Sigmoid colon (tissue), 7 donors: Measurements from ENCODE around the gene GPR183. TPM values are rescaled to one million over a fixed set of nuclear protein-coding genes. Genes with fewer than 3 reads are reported as not detected.

Experiments used
- DNase-seq: peaks from one replicate; pipeline ENCODE4 v3.0.0-alpha.2; 2019
- H3K27ac ChIP-seq, 4 donors: fragments of 200-600 bp; sonication (generic); one replicate each; pipeline ENCODE4 v1.5.1; 2016 to 2019; ENCODE audit warnings: mild to moderate bottlenecking in 1 of 4
- H3K27me3 ChIP-seq, 3 donors: fragments of 200-600 bp; sonication (generic); one replicate each; pipeline ENCODE4 v1.5.1; 2019; ENCODE audit warnings: mild to moderate bottlenecking in 1 of 3
- H3K36me3 ChIP-seq, 4 donors: fragments of 200-600 bp; sonication (generic); one replicate each; pipeline ENCODE4 v1.5.1; 2016 to 2019
- H3K4me1 ChIP-seq, 4 donors: fragments of 200-600 bp; sonication (generic); one replicate each; pipeline ENCODE4 v1.5.1; 2017 to 2019
- H3K4me3 ChIP-seq, 4 donors: fragments of 200-600 bp; sonication (generic); one replicate each; pipeline ENCODE4 v1.5.1; 2017 to 2019; ENCODE audit warnings: mild to moderate bottlenecking in 2 of 4, moderate library complexity in 1 of 4
- H3K9me3 ChIP-seq, 4 donors: fragments of 200-600 bp in 3 of 4; sonication (generic) in 3 of 4; one replicate each; pipeline versions ENCODE4 v1.5.1 to v1.6.1; 2013 to 2019
- EP300 ChIP-seq, 4 donors: sonication (generic); formaldehyde crosslinking; IDR thresholded peaks; one replicate each; pipeline ENCODE4 v1.6.1; 2017; ENCODE audit warnings: antibody characterized with exemption in 4 of 4
- POLR2A ChIP-seq, 2 donors: fragments of 450-650 bp; IDR thresholded peaks; one replicate each; pipeline ENCODE4 v1.6.1; 2016; ENCODE audit warnings: antibody characterized with exemption in 2 of 2, mild to moderate bottlenecking in 2 of 2, moderate library complexity in 2 of 2
- POLR2AphosphoS5 ChIP-seq, 4 donors: sonication (generic); formaldehyde crosslinking; IDR thresholded peaks; one replicate each; pipeline ENCODE4 v1.6.1; 2017; ENCODE audit warnings: antibody characterized with exemption in 4 of 4
- WGBS, 2 donors: extraction: QIAGEN DNeasy Blood & Tissue Kit; methylation state at CpG; one replicate each; pipeline ENCODE4 v1.1.7; 2013; 5-methylcytosine and 5-hydroxymethylcytosine counted together
- intact Hi-C: fragments of 100-400 bp; cut with DNase I; formaldehyde crosslinking; loops from one replicate; pipeline ENCODE4 v1.15.1; 2023
- polyA plus RNA-seq, 3 donors: library from polyadenylated mRNA; stranded (reverse); fragments of 200-250 nt; gene quantifications; one replicate each; pipeline ENCODE4 v1.2.3, GENCODE V29; 2013
- total RNA-seq, 4 donors: library from RNA; depleted of rRNA; stranded (reverse); fragments of >200 nt; gene quantifications; one replicate each; pipeline ENCODE4 v1.1.0, GENCODE V29; 2016
- TF ChIP-seq, protein P1 (sequence below), 4 experiments: fragments of 450-650 bp in 3 of 4; fragments of 200-600 bp in 1 of 4; IDR thresholded peaks; one replicate each; pipeline ENCODE4 v1.5.1; 2016 to 2019; ENCODE audit warnings: antibody characterized with exemption in 4 of 4, mild to moderate bottlenecking in 3 of 4, moderate library complexity in 2 of 4
- donor health status: healthy with polysubstance abuse.
- donor health status: Bipolar disorder and iron deficiency.
- donor health status: healthy.

GPR183 gene
- total and polyA plus RNA-seq, 7 donors = 4.8 to 36.4 (median 30.9) TPM

- peak; percentile 93 for DNase-seq
- TF ChIP-seq, protein P1, sequence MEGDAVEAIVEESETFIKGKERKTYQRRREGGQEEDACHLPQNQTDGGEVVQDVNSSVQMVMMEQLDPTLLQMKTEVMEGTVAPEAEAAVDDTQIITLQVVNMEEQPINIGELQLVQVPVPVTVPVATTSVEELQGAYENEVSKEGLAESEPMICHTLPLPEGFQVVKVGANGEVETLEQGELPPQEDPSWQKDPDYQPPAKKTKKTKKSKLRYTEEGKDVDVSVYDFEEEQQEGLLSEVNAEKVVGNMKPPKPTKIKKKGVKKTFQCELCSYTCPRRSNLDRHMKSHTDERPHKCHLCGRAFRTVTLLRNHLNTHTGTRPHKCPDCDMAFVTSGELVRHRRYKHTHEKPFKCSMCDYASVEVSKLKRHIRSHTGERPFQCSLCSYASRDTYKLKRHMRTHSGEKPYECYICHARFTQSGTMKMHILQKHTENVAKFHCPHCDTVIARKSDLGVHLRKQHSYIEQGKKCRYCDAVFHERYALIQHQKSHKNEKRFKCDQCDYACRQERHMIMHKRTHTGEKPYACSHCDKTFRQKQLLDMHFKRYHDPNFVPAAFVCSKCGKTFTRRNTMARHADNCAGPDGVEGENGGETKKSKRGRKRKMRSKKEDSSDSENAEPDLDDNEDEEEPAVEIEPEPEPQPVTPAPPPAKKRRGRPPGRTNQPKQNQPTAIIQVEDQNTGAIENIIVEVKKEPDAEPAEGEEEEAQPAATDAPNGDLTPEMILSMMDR (IDR thresholded peaks at IDR 0.05) = no peak
- TF ChIP-seq POLR2AphosphoS5 (IDR thresholded peaks at IDR 0.05) (peak; percentile 51 to 84 (median 65)), POLR2A (IDR thresholded peaks at IDR 0.05) (peak in 1 of 2 donors; percentile 22), EP300 (IDR thresholded peaks at IDR 0.05) (peak in 3 of 4 donors; percentile 54 to 77 (median 76))
- 70 to 87% methylated on average over 7 of the region's 7 CpGs for WGBS, 2 donors
- Histone ChIP-seq H3K27ac (peak overlapping the region; percentile 37 to 83 (median 68)), H3K4me3 (no peak overlapping the region), H3K9me3 (no peaks in the 10 kb centered on the region), H3K27me3 (no peaks in the 10 kb centered on the region), H3K4me1 (peaks cover 0 to 46% (median 30%) of the 10 kb centered on the region in 4 donors), H3K36me3 (no peaks in the 10 kb centered on the region)
- intact Hi-C loops = no loop called here
Observed at GRCh38 chr13:99312493-99312883, 5.3 kb upstream of the GPR183 start.

DNA sequence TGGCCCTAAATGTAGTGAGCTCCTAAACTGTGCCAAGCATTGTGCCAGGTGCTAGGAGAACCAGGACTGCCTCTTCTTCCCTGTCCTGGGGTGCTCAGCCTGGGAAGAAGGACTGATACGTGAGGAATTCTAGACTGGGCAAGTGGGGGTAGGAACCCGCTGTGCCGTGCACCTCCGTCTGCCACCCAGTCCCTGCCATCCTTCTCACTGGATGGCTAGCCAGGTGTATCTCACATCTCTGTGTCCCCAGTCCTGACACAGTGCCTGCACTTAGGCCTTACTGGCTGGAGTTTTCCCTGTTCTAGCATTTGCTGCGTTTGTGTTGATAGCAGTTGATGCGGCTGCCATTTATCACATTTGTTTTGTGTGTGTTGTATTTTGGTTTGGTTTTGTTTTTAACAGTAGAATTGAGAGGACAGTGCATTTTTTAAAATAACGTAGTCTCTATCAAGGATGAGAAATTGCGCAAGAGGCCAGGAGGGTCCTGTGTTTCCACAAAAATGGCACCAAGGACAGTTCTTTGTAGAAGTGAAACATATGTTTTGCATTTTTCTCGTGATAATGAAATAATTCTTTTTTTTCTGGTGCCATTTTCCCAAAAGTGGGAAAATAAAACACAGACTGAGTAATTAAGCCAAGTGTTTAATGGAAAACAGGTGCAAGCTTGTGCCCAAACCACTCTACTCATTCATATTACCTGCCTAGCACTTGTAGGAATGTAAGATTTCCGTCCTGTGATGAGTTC lies 4.7 kb upstream of the GPR183 start:
- H3K27ac ChIP-seq = peak overlapping the region; percentile 37 to 83 (median 68)
- peak; percentile 80 for DNase-seq
- H3K36me3 ChIP-seq = no peaks in the 10 kb centered on the region
- 91 to 95% methylated on average over 10 of the region's 10 CpGs for WGBS, 2 donors
- no peaks in the 10 kb centered on the region for H3K9me3 ChIP-seq
- no peak overlapping the region for H3K4me3 ChIP-seq
- H3K27me3 ChIP-seq = no peaks in the 10 kb centered on the region
- peaks cover 0 to 46% (median 31%) of the 10 kb centered on the region in 4 donors for H3K4me1 ChIP-seq
- intact Hi-C loops = no loop called here
- TF ChIP-seq, protein P1 (IDR thresholded peaks at IDR 0.05) = no peak
- TF ChIP-seq POLR2A (IDR thresholded peaks at IDR 0.05) (no peak), POLR2AphosphoS5 (IDR thresholded peaks at IDR 0.05) (no peak), EP300 (IDR thresholded peaks at IDR 0.05) (no peak)

DNA sequence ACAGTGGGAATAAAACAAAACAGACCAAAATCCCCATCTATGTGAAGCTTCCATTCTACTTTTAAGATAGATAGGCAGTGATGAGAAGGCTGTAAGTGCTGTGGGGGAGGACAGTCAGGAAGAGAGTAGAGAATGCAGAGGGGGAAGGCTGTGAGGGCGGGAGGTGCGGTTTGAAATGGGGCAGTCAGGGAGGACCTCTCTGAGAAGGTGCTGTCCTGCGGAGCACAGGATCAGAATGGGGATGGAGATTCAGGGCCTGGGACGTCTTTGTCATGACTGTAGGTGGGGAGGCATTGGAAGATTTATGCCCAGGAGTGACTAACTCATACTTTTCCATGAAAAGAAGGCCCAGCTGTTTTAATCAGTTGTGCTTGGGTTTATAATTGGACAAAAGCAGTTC lies 3.9 kb upstream of the GPR183 start:
- Histone ChIP-seq H3K27me3 (no peaks in the 10 kb centered on the region), H3K4me1 (peaks cover 0 to 46% (median 31%) of the 10 kb centered on the region in 4 donors), H3K36me3 (no peaks in the 10 kb centered on the region), H3K27ac (peak overlapping the region; percentile 37 to 83 (median 68)), H3K4me3 (no peak overlapping the region), H3K9me3 (no peaks in the 10 kb centered on the region)
- intact Hi-C loops = no loop called here
- TF ChIP-seq, protein P1 (IDR thresholded peaks at IDR 0.05) = no peak
- TF ChIP-seq EP300 (IDR thresholded peaks at IDR 0.05) (no peak), POLR2A (IDR thresholded peaks at IDR 0.05) (no peak), POLR2AphosphoS5 (IDR thresholded peaks at IDR 0.05) (no peak)
- no peak for DNase-seq
- 78 to 90% methylated on average over 4 of the region's 4 CpGs for WGBS, 2 donors

- WGBS, 2 donors = 67 to 76% methylated on average over 4 of the region's 4 CpGs
- H3K27ac ChIP-seq = peak overlapping the region; percentile 30 to 83 (median 68)
- H3K4me1 ChIP-seq = peaks cover 0 to 46% (median 31%) of the 10 kb centered on the region in 4 donors
Observed at GRCh38 chr13:99310382-99311031, 3.3 kb upstream of the GPR183 start.

More at GRCh38 chr13:99310382-99311031, 3.3 kb upstream of the GPR183 start:
- DNase-seq = no peak
- Histone ChIP-seq H3K36me3 (no peaks in the 10 kb centered on the region), H3K4me3 (no peak overlapping the region), H3K27me3 (no peaks in the 10 kb centered on the region), H3K9me3 (no peaks in the 10 kb centered on the region)
- intact Hi-C loops = no loop called here
- TF ChIP-seq EP300 (IDR thresholded peaks at IDR 0.05) (no peak), POLR2AphosphoS5 (IDR thresholded peaks at IDR 0.05) (peak in 3 of 4 donors; percentile 10 to 55 (median 12)), POLR2A (IDR thresholded peaks at IDR 0.05) (no peak)
- TF ChIP-seq, protein P1 (IDR thresholded peaks at IDR 0.05) = no peak
